A549 (cell line): ENCODE data around the gene NEAT1. TPM values are rescaled to one million over a fixed set of nuclear protein-coding genes. Genes with fewer than 3 reads are reported as not detected.

ENCODE experiments used
- ATAC-seq, 2 experiments: fragments of 200-7000 bp in 1 of 2; fragments of >200 bp in 1 of 2; cut with Nextera tagmentation in 1 of 2; cut with Tn5 transposase in 1 of 2; 3 replicates each; pipeline versions ENCODE4 v1.8.0 to v1.9.1; 2018 to 2020; ENCODE audit warnings: mild to moderate bottlenecking in 1 of 2, moderate library complexity in 1 of 2
- CTCF ChIA-PET: fragments of 300-600 bp; sonication (Branson Sonifier 250); formaldehyde crosslinking; extraction: SDS; loops from one replicate; lab custom pipeline; 2021; ENCODE audit warnings: antibody characterized with exemption, inconsistent platforms; lab: Yijun Ruan, JAX
- POLR2A ChIA-PET: fragments of 350-600 bp; formaldehyde crosslinking; extraction: SDS; loops from one replicate; lab custom pipeline; 2021; ENCODE audit warnings: antibody characterized with exemption, inconsistent platforms; lab: Yijun Ruan, JAX
- DNase-seq, 2 experiments: peaks; one replicate each; pipeline versions ENCODE4 v3.0.0 to v3.0.0-alpha.2; 2011 to 2016; ENCODE audit warnings: low read depth in 1 of 2, low spot score in 1 of 2
- FAIRE-seq: peaks from 2 replicates; lab custom pipeline; 2011; peaks lifted over from hg19 to GRCh38; lab: Jason Lieb, UNC
- H3K27ac ChIP-seq, 2 experiments: fragments of >200 bp; sonication (Bioruptor Twin); formaldehyde crosslinking; 3 replicates each; pipeline ENCODE4 v1.5.1; 2016 to 2017
- H3K4me1 ChIP-seq: fragments of >200 bp; sonication (Bioruptor Twin); formaldehyde crosslinking; 3 replicates; pipeline ENCODE4 v1.6.1; 2016
- H3K4me2 ChIP-seq: fragments of >200 bp; sonication (Bioruptor Twin); formaldehyde crosslinking; 3 replicates; pipeline ENCODE4 v1.6.1; 2016
- H3K4me3 ChIP-seq: fragments of >200 bp; sonication (Bioruptor Twin); formaldehyde crosslinking; 3 replicates; pipeline ENCODE4 v1.5.1; 2016
- H3K9me3 ChIP-seq: fragments of >200 bp; sonication (Bioruptor Twin); formaldehyde crosslinking; 3 replicates; pipeline ENCODE4 v1.6.1; 2016
- CBX2 ChIP-seq: fragments of 200-600 bp; sonication (generic); IDR thresholded peaks from 2 replicates; pipeline ENCODE4 v1.6.1; 2016; ENCODE audit warnings: low read depth, mild to moderate bottlenecking, borderline replicate concordance
- CHD4 ChIP-seq: fragments of 200-600 bp; sonication (generic); IDR thresholded peaks from 2 replicates; pipeline ENCODE4 v1.6.1; 2016; ENCODE audit warnings: antibody characterized with exemption, mild to moderate bottlenecking, borderline replicate concordance
- E2F6 ChIP-seq: IDR thresholded peaks from 2 replicates; pipeline ENCODE4 v1.6.1; 2012; ENCODE audit warnings: low read depth, borderline replicate concordance
- EHF ChIP-seq: fragments of 250-450 bp; sonication (Bioruptor Pico); IDR thresholded peaks from 2 replicates; pipeline ENCODE4 v1.5.0; 2020; ENCODE audit warnings: mild to moderate bottlenecking
- EHMT2 ChIP-seq: fragments of 200-600 bp; sonication (generic); IDR thresholded peaks from 2 replicates; pipeline ENCODE4 v1.6.1; 2016; ENCODE audit warnings: antibody characterized with exemption, low read depth, mild to moderate bottlenecking, moderate library complexity
- ELK1 ChIP-seq: fragments of 150-350 bp; IDR thresholded peaks from 2 replicates; pipeline ENCODE4 v1.6.1; 2014; ENCODE audit warnings: low read depth, mild to moderate bottlenecking, low read length
- EP300 ChIP-seq, 2 experiments: fragments of >200 bp; sonication (Bioruptor Twin); formaldehyde crosslinking; IDR thresholded peaks; 2 replicates in 1 of 2; 3 replicates in 1 of 2; pipeline ENCODE4 v1.6.1; 2016 to 2017
- ESRRA ChIP-seq: fragments of 150-350 bp; IDR thresholded peaks from 2 replicates; pipeline ENCODE4 v1.6.1; 2014; ENCODE audit warnings: mild to moderate bottlenecking, low read length, borderline replicate concordance
- FOSL2 ChIP-seq, 2 experiments: fragments of 450-650 bp in 1 of 2; fragments of >200 bp in 1 of 2; sonication (Bioruptor Twin) in 1 of 2; formaldehyde crosslinking; IDR thresholded peaks; 2 replicates each; pipeline versions ENCODE4 v1.5.0 to v1.6.1; 2016 to 2020; ENCODE audit warnings: mild to moderate bottlenecking in 1 of 2, moderate library complexity in 1 of 2
- FOXS1 ChIP-seq: fragments of 250-450 bp; sonication (Bioruptor Pico); IDR thresholded peaks from 2 replicates; pipeline ENCODE4 v1.5.0; 2020; ENCODE audit warnings: mild to moderate bottlenecking, moderate library complexity
- HDAC2 ChIP-seq: fragments of 200-600 bp; sonication (generic); IDR thresholded peaks from 2 replicates; pipeline ENCODE4 v1.6.1; 2016
- HEYL ChIP-seq: fragments of 250-450 bp; sonication (Bioruptor Pico); IDR thresholded peaks from 2 replicates; pipeline ENCODE4 v1.8.0; 2021; ENCODE audit warnings: mild to moderate bottlenecking, moderate library complexity
- HOXA7 ChIP-seq: fragments of 250-450 bp; sonication (Bioruptor Pico); IDR thresholded peaks from 2 replicates; pipeline ENCODE4 v1.5.0; 2020; ENCODE audit warnings: mild to moderate bottlenecking, moderate library complexity
- HOXB5 ChIP-seq: fragments of 250-450 bp; sonication (Bioruptor Pico); IDR thresholded peaks from 2 replicates; pipeline ENCODE4 v1.5.0; 2020; ENCODE audit warnings: mild to moderate bottlenecking, moderate library complexity
- JUN ChIP-seq, 2 experiments: fragments of >200 bp; sonication (Bioruptor Twin); formaldehyde crosslinking; IDR thresholded peaks; 2 replicates in 1 of 2; 3 replicates in 1 of 2; pipeline ENCODE4 v1.6.1; 2016 to 2017
- JUNB ChIP-seq: fragments of >200 bp; sonication (Bioruptor Twin); formaldehyde crosslinking; IDR thresholded peaks from 2 replicates; pipeline ENCODE4 v1.6.1; 2016
- KDM1A ChIP-seq: fragments of 200-600 bp; sonication (generic); IDR thresholded peaks from 2 replicates; pipeline ENCODE4 v1.6.1; 2016; ENCODE audit warnings: low read depth, mild to moderate bottlenecking
- MAFK ChIP-seq: fragments of 450-650 bp; IDR thresholded peaks from 2 replicates; pipeline ENCODE4 v1.6.1; 2014; ENCODE audit not compliant: partially characterized antibody
- MAX ChIP-seq: IDR thresholded peaks from 2 replicates; pipeline ENCODE4 v1.6.1; 2012
- MAZ ChIP-seq: fragments of 150-350 bp; IDR thresholded peaks from 2 replicates; pipeline ENCODE4 v1.6.1; 2014; ENCODE audit warnings: antibody characterized with exemption, low read depth, low read length, borderline replicate concordance
- MYC ChIP-seq: IDR thresholded peaks from 2 replicates; pipeline ENCODE4 v1.6.1; 2012; ENCODE audit warnings: mild to moderate bottlenecking, inconsistent platforms, low read length, improper control_type of control experiment, borderline replicate concordance
- NPAS2 ChIP-seq: fragments of 250-450 bp; sonication (Bioruptor Pico); IDR thresholded peaks from 2 replicates; pipeline ENCODE4 v1.8.0; 2022; ENCODE audit warnings: mild to moderate bottlenecking, moderate library complexity, borderline replicate concordance
- NR3C1 ChIP-seq: fragments of >200 bp; sonication (Bioruptor Twin); formaldehyde crosslinking; IDR thresholded peaks from 3 replicates; pipeline ENCODE4 v1.6.1; 2017
- PHF8 ChIP-seq: fragments of 200-600 bp; sonication (generic); IDR thresholded peaks from 2 replicates; pipeline ENCODE4 v1.6.1; 2016; ENCODE audit warnings: low read depth, mild to moderate bottlenecking, antibody characterized with exemption, moderate library complexity, borderline replicate concordance
- POLR2A ChIP-seq: IDR thresholded peaks from 2 replicates; pipeline ENCODE4 v1.6.1; 2012; ENCODE audit warnings: mild to moderate bottlenecking, low read length
- RAD21 ChIP-seq, 2 experiments: fragments of >200 bp in 1 of 2; sonication (Bioruptor Twin) in 1 of 2; formaldehyde crosslinking in 1 of 2; IDR thresholded peaks in 1 of 2; conservative IDR thresholded peaks in 1 of 2; 2 replicates in 1 of 2; 3 replicates in 1 of 2; pipeline ENCODE4 v1.6.1; 2012 to 2018; ENCODE audit warnings: inconsistent platforms in 1 of 2
- RARB ChIP-seq: fragments of 250-450 bp; sonication (Bioruptor Pico); IDR thresholded peaks from 2 replicates; pipeline ENCODE4 v1.8.0; 2021; ENCODE audit warnings: mild to moderate bottlenecking, moderate library complexity
- RFX5 ChIP-seq: fragments of 450-650 bp; IDR thresholded peaks from 2 replicates; pipeline ENCODE4 v1.7.1; 2014; ENCODE audit warnings: antibody characterized with exemption, mild to moderate bottlenecking, moderate library complexity
- RNF2 ChIP-seq: fragments of 200-600 bp; sonication (generic); IDR thresholded peaks from 2 replicates; pipeline ENCODE4 v1.6.1; 2016; ENCODE audit warnings: low read depth, mild to moderate bottlenecking, antibody characterized with exemption, moderate library complexity, borderline replicate concordance
- SREBF2 ChIP-seq: fragments of 450-650 bp; IDR thresholded peaks from 2 replicates; pipeline ENCODE4 v1.6.1; 2014; ENCODE audit warnings: mild to moderate bottlenecking, moderate library complexity
- TFCP2L1 ChIP-seq: fragments of 250-450 bp; sonication (Bioruptor Pico); IDR thresholded peaks from 2 replicates; pipeline ENCODE4 v1.5.0; 2021; ENCODE audit warnings: mild to moderate bottlenecking
- ZC3H11A ChIP-seq: fragments of 450-650 bp; IDR thresholded peaks from 2 replicates; pipeline ENCODE4 v1.6.1; 2014; ENCODE audit warnings: antibody characterized with exemption, mild to moderate bottlenecking
- ZFP36 ChIP-seq: fragments of 450-650 bp; IDR thresholded peaks from 2 replicates; pipeline ENCODE4 v1.6.1; 2014; ENCODE audit warnings: borderline replicate concordance; ENCODE audit not compliant: partially characterized antibody
- ZNF302 ChIP-seq: fragments of 250-450 bp; sonication (Bioruptor Pico); IDR thresholded peaks from 2 replicates; pipeline ENCODE4 v1.9.0; 2021; ENCODE audit warnings: inconsistent platforms, mild to moderate bottlenecking, moderate library complexity
- ZSCAN20 ChIP-seq: fragments of 250-450 bp; sonication (Bioruptor Pico); IDR thresholded peaks from 2 replicates; pipeline ENCODE4 v1.8.0; 2022; ENCODE audit warnings: mild to moderate bottlenecking, moderate library complexity
- WGBS: methylation state at CpG from one replicate; pipeline ENCODE4 v1.1.6; 2017; ENCODE audit errors: missing lambda C conversion rate; 5-methylcytosine and 5-hydroxymethylcytosine counted together
- polyA plus RNA-seq, 4 experiments: library from polyadenylated mRNA; depleted of rRNA in 3 of 4; stranded (reverse); fragments of >200 nt; fragmentation: RNase III in 1 of 4; extraction: RNeasy Plus Mini Kit Qiagen cat#74134 plus additional on column Dnase treatment in 1 of 4; gene quantifications; 2 replicates in 3 of 4; 3 replicates in 1 of 4; pipeline ENCODE4 v1.2.3, GENCODE V29; 2011 to 2017
- TF ChIP-seq, protein P1 (sequence below): fragments of 450-650 bp; IDR thresholded peaks from 2 replicates; pipeline ENCODE4 v1.6.1; 2014; ENCODE audit warnings: antibody characterized with exemption
- TF ChIP-seq, protein P2 (sequence below): fragments of >200 bp; sonication (Bioruptor Twin); formaldehyde crosslinking; IDR thresholded peaks from 3 replicates; pipeline ENCODE4 v1.6.1; 2016
- TF ChIP-seq, protein P3 (sequence below): fragments of 250-450 bp; sonication (Bioruptor Pico); IDR thresholded peaks from 2 replicates; pipeline ENCODE4 v1.5.0; 2020; ENCODE audit warnings: low read depth, mild to moderate bottlenecking, moderate library complexity

The NEAT1 gene
- polyA plus RNA-seq, 2 of the 4 experiments (the other 2 are of a cell fraction), result 314 to 1,223 TPM

DNA sequence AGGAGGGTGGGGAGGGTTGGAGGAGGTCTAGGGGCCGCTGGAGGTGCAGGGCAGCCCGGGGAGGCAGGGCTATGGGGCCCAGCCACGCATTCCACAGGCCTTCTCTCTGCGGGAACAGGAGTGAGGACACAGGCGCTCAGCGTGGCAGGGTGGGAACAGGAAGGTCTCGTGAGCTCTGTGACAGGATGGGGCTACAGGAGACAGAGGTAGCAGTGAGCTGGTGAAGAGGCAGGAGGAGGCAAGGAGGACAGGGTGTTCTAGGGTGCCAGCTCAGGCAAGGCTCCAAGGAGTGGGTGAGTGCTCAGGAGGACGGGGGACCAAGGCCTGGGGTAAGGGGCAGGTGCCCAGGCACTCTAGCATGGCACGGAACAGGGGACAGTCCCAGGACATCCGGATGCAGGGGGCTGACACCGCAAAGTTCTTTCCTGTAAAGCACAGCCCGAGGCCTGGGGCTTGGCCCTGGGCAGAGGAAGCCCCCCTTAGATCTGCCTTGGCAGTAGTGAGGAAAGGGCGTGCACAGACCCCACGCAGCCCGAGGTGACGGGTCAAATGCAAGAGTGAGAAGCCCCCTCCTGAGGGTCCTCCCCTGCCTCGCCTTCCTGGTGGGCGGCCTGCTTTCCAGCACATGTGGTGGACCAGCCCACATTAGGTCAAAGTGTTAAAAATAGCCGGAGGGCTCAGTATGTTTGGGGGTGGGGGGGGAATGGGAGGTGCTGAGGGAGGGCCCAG, 4.7 kb upstream of the NEAT1 start:
- Histone ChIP-seq H3K4me2 (peak overlapping the region; percentile 89), H3K4me1 (peaks cover 52% of the 10 kb centered on the region), H3K9me3 (no peaks in the 10 kb centered on the region), H3K4me3 (peak overlapping the region; percentile 23), H3K27ac (peak overlapping the region; percentile 97 to 100)
- DNase-seq (no peak), FAIRE-seq (no peak), ATAC-seq (no peak)
- WGBS, result 61% methylated on average over 18 of the region's 19 CpGs
- CTCF ChIA-PET, result interaction anchor here (0.6 to 17.0 kb wide), 19 partner anchors 8 to 524 kb away, joined by 3 to 208 read pairs (median 5); partner anchors contain the start of genes FRMD8, MALAT1 and SLC25A45
- POLR2A ChIA-PET, result interaction anchor here (1.0 to 17.5 kb wide), 11 partner anchors 9 to 86 kb away, joined by 3 to 756 read pairs (median 11); partner anchors contain the start of genes MALAT1, NEAT1 and SLC25A45
- TF ChIP-seq MAZ (no peak), HEYL (CRISPR knock-in tag) (no peak; the same call in 1 of the 2 replicates), POLR2A (peak; percentile 39), RFX5 (no peak), HDAC2 (no peak), ZSCAN20 (no peak), MYC (no peak), EP300 (IDR thresholded peaks at IDR 0.05) (no peak), PHF8 (no peak), KDM1A (no peak), ZC3H11A (no peak), FOSL2 (IDR thresholded peaks at IDR 0.05) (no peak), FOSL2 (CRISPR knock-in tag; IDR thresholded peaks at IDR 0.05) (no peak), SREBF2 (no peak), RARB (CRISPR knock-in tag) (no peak), ZFP36 (no peak), HOXB5 (no peak), FOXS1 (CRISPR knock-in tag) (no peak), EHMT2 (no peak), ESRRA (no peak), ELK1 (no peak), EHF (CRISPR knock-in tag) (peak; percentile 50; the same call in 1 of the 2 replicates), E2F6 (no peak), CHD4 (no peak), JUNB (no peak), MAFK (no peak), RAD21 (conservative IDR thresholded peaks at IDR 0.05 in 1 of 2, IDR thresholded peaks at IDR 0.05 in 1 of 2) (no peak), NPAS2 (no peak), MAX (no peak), JUN (IDR thresholded peaks at IDR 0.05) (no peak), ZNF302 (CRISPR knock-in tag) (no peak), CBX2 (no peak), TFCP2L1 (CRISPR knock-in tag) (peak; percentile 84; the same call in 1 of the 2 replicates), RNF2 (no peak), NR3C1 (no peak), HOXA7 (CRISPR knock-in tag) (peak; percentile 62; the same call in 1 of the 2 replicates)
- TF ChIP-seq, protein P1, sequence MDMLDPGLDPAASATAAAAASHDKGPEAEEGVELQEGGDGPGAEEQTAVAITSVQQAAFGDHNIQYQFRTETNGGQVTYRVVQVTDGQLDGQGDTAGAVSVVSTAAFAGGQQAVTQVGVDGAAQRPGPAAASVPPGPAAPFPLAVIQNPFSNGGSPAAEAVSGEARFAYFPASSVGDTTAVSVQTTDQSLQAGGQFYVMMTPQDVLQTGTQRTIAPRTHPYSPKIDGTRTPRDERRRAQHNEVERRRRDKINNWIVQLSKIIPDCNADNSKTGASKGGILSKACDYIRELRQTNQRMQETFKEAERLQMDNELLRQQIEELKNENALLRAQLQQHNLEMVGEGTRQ, result no peak
- TF ChIP-seq, protein P2, sequence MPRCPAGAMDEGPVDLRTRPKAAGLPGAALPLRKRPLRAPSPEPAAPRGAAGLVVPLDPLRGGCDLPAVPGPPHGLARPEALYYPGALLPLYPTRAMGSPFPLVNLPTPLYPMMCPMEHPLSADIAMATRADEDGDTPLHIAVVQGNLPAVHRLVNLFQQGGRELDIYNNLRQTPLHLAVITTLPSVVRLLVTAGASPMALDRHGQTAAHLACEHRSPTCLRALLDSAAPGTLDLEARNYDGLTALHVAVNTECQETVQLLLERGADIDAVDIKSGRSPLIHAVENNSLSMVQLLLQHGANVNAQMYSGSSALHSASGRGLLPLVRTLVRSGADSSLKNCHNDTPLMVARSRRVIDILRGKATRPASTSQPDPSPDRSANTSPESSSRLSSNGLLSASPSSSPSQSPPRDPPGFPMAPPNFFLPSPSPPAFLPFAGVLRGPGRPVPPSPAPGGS, result no peak
- TF ChIP-seq, protein P3, sequence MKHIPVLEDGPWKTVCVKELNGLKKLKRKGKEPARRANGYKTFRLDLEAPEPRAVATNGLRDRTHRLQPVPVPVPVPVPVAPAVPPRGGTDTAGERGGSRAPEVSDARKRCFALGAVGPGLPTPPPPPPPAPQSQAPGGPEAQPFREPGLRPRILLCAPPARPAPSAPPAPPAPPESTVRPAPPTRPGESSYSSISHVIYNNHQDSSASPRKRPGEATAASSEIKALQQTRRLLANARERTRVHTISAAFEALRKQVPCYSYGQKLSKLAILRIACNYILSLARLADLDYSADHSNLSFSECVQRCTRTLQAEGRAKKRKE (CRISPR knock-in tag), result no peak; the same call in 1 of the 2 replicates
